ENCODE measurements around the gene NAAA.
"Not testable (repeated sequence)": the region's sequence is repeated elsewhere in the genome, so short reads cannot be mapped to it uniquely, and the experiment has no call there.

NAAA gene

DNA sequence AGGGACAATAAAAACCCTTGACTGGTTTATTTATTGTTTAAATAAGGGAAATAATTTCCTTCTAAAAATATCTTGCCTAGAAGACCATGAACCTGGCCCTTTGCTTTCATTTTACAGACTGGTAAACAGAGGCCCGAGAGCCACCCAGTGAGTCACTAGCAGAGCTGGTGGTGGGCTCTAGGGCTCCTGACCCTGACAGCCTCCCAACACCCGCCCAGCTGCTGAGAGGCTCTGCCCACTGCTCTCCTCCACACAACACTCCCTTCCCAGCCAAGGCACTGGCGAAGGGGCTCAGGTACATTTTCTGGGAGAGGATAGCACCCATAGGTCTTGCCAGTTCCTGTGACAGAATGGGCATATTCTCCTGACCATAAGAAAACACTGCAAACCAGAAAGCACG is 20.5 kb downstream of the NAAA start:
- no peak for DNase-seq (ENCODE audit: low spot score)
- in situ Hi-C loops (cut with MboI; ENCODE audit: low sequenced_read_pairs, unreplicated experiment), result no loop called here
- TF ChIP-seq CTCF (IDR thresholded peaks at IDR 0.05; ENCODE audit: borderline replicate concordance, control extremely low read depth, extremely low read depth, insufficient read depth, missing control alignments), result no peak

DNA sequence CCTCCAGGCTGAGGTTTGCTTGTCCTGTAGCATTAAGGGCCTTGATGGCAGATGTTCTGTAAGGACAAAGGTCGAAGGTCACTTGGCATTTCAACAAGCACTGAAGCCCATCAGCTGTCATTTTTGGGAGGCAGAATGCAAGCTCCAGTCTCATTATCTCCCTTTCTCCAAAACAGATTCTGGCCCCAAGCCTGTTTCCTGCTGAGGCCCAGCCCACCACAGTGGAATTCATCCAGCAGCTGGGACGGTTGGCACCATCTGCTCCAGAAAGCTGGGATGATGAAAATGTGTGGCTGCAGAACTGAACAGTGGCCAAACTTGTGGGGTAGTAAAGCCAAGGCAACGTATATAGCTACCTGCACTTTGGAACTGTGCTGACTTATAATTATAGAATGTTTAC is 20.9 kb downstream of the NAAA start:
- DNase-seq (ENCODE audit: low spot score), result no peak
- in situ Hi-C loops (cut with MboI; ENCODE audit: low sequenced_read_pairs, unreplicated experiment), result no loop called here
- TF ChIP-seq CTCF (IDR thresholded peaks at IDR 0.05; ENCODE audit: borderline replicate concordance, control extremely low read depth, extremely low read depth, insufficient read depth, missing control alignments), result no peak

GRCh38 chr4:75916091-75916661 is 24.6 kb downstream of the NAAA start:
- peak; percentile 66 for DNase-seq (ENCODE audit: low spot score)
- in situ Hi-C loops (cut with MboI; ENCODE audit: low sequenced_read_pairs, unreplicated experiment), result no loop called here
- TF ChIP-seq CTCF (IDR thresholded peaks at IDR 0.05; ENCODE audit: borderline replicate concordance, control extremely low read depth, extremely low read depth, insufficient read depth, missing control alignments), result peak; percentile 72

GRCh38 chr4:75912968-75913367 is 27.8 kb downstream of the NAAA start:
- no peak for DNase-seq (ENCODE audit: low spot score)
- TF ChIP-seq CTCF (IDR thresholded peaks at IDR 0.05; ENCODE audit: borderline replicate concordance, control extremely low read depth, extremely low read depth, insufficient read depth, missing control alignments), result no peak
- in situ Hi-C loops (cut with MboI; ENCODE audit: low sequenced_read_pairs, unreplicated experiment), result no loop called here

GRCh38 chr4:75910831-75911230 is 30.0 kb downstream of the NAAA start:
- DNase-seq (ENCODE audit: low spot score); in situ Hi-C loops (cut with MboI; ENCODE audit: low sequenced_read_pairs, unreplicated experiment): not testable (repeated sequence)

DNA sequence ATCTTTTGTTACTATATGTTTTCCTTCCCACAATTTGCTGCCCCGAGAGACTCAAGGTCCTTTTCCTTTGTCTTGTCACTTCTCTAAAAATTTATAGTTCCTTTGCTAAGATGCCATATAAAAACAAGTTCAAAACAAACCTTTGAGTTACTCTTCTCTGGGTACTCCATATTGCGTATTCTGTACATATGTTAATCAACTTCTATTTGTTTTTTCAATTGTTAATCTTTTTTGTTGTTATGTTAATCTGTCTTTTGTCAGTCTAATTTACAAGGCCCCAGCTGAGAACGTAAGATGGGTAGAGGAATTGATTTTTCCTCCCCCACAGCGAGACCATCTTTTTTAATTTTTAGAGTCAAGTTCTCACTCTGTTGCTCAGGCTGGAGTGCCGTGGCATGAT is 31.4 kb downstream of the NAAA start:
- no peak for TF ChIP-seq CTCF (IDR thresholded peaks at IDR 0.05; ENCODE audit: borderline replicate concordance, control extremely low read depth, extremely low read depth, insufficient read depth, missing control alignments)
- DNase-seq (ENCODE audit: low spot score), result no peak
- in situ Hi-C loops (cut with MboI; ENCODE audit: low sequenced_read_pairs, unreplicated experiment), result loop anchor here (10.0 kb wide), 1 partner anchor 155 kb away; no protein-coding TSS in a partner anchor

GRCh38 chr4:75908555-75908954 is 32.3 kb downstream of the NAAA start:
- no peak for TF ChIP-seq CTCF (IDR thresholded peaks at IDR 0.05; ENCODE audit: borderline replicate concordance, control extremely low read depth, extremely low read depth, insufficient read depth, missing control alignments)
- no peak for DNase-seq (ENCODE audit: low spot score)
- in situ Hi-C loops (cut with MboI; ENCODE audit: low sequenced_read_pairs, unreplicated experiment), result loop anchor here (10.0 kb wide), 1 partner anchor 156 kb away; no protein-coding TSS in a partner anchor
